HL-60 (cell line): ENCODE measurements around the gene SMIM1.

Experiments used
- DNase-seq, 2 experiments: peaks; one replicate each; pipeline ENCODE4 v3.0.0-alpha.2; 2010 to 2020; ENCODE audit warnings: low read depth in 1 of 2, low spot score in 1 of 2
- H3K27ac ChIP-seq: fragments of 250-450 bp; sonication (Bioruptor Pico); replicated peaks from 2 replicates; pipeline ENCODE4 v1.5.1; 2020; ENCODE audit warnings: mild to moderate bottlenecking, moderate library complexity
- H3K27me3 ChIP-seq: fragments of 250-450 bp; sonication (Bioruptor Pico); 2 replicates; pipeline ENCODE4 v1.5.1; 2021; ENCODE audit warnings: mild to moderate bottlenecking, moderate library complexity; ENCODE audit not compliant: insufficient read depth, poor library complexity, severe bottlenecking
- H3K4me3 ChIP-seq: replicated peaks from 2 replicates; pipeline ENCODE4 v1.5.1; 2011; ENCODE audit warnings: mild to moderate bottlenecking, control low read depth, low read length; ENCODE audit not compliant: insufficient read depth
- CTCF ChIP-seq: IDR thresholded peaks from one replicate; pipeline ENCODE4 v1.5.1; 2011; ENCODE audit warnings: low read length, control low read depth, inconsistent platforms; ENCODE audit not compliant: insufficient read depth
- GABPA ChIP-seq: IDR thresholded peaks from 2 replicates; pipeline ENCODE4 v1.6.1; 2012; ENCODE audit warnings: low read depth
- POLR2AphosphoS5 ChIP-seq: IDR thresholded peaks from 2 replicates; pipeline ENCODE4 v1.6.1; 2012; ENCODE audit warnings: low read depth
- REST ChIP-seq: IDR thresholded peaks from 2 replicates; pipeline ENCODE4 v1.6.1; 2012; ENCODE audit warnings: low read depth; ENCODE audit not compliant: insufficient replicate concordance
- SPI1 ChIP-seq: IDR thresholded peaks from 2 replicates; pipeline ENCODE4 v1.6.1; 2012; ENCODE audit warnings: low read depth, mild to moderate bottlenecking, borderline replicate concordance

The SMIM1 gene

GRCh38 chr1:3820316-3820715, 47.8 kb downstream of the SMIM1 start:
- H3K27me3 ChIP-seq = no peaks in the 10 kb centered on the region
- no peak overlapping the region for H3K4me3 ChIP-seq
- TF ChIP-seq REST (no peak), POLR2AphosphoS5 (no peak), SPI1 (no peak), GABPA (no peak), CTCF (no peak)
- DNase-seq = no peak
- no peak overlapping the region for H3K27ac ChIP-seq

GRCh38 chr1:3821004-3821403, 48.5 kb downstream of the SMIM1 start:
- no peaks in the 10 kb centered on the region for H3K27me3 ChIP-seq
- no peak for TF ChIP-seq SPI1
- TF ChIP-seq POLR2AphosphoS5 = no peak
- TF ChIP-seq GABPA = no peak
- no peak for TF ChIP-seq REST
- no peak for TF ChIP-seq CTCF
- no peak for DNase-seq
- H3K27ac ChIP-seq = no peak overlapping the region
- no peak overlapping the region for H3K4me3 ChIP-seq

- DNase-seq = no peak
- H3K27ac ChIP-seq = no peak overlapping the region
- TF ChIP-seq GABPA (no peak), CTCF (no peak), SPI1 (no peak), POLR2AphosphoS5 (no peak), REST (no peak)
- no peaks in the 10 kb centered on the region for H3K27me3 ChIP-seq
- H3K4me3 ChIP-seq = no peak overlapping the region
These were observed 48.9 kb downstream of the SMIM1 start for GRCh38 chr1:3821447-3821846.
